CD4-positive, alpha-beta T cell treated with Interleukin-10 for 1 hour (primary cell): Measurements from ENCODE around the gene LKAAEAR1.

Experiments used
- DNase-seq: peaks from one replicate; pipeline ENCODE4 v3.0.0-alpha.2; 2020

Gene LKAAEAR1

GRCh38 chr20:64077541-64077875 lies 6.7 kb downstream of the LKAAEAR1 start:
- DNase-seq, result no peak

GRCh38 chr20:64077094-64077493 lies 7.1 kb downstream of the LKAAEAR1 start:
- peak; percentile 39 for DNase-seq

GRCh38 chr20:64076061-64076997 lies 7.9 kb downstream of the LKAAEAR1 start:
- no peak for DNase-seq

- no peak for DNase-seq
These were observed 8.6 kb downstream of the LKAAEAR1 start for GRCh38 chr20:64075556-64075955.

GRCh38 chr20:64074963-64075362 lies 9.2 kb downstream of the LKAAEAR1 start:
- no peak for DNase-seq

GRCh38 chr20:64074184-64074789 lies 9.9 kb downstream of the LKAAEAR1 start:
- DNase-seq, result no peak

GRCh38 chr20:64073476-64074183 lies 10.6 kb downstream of the LKAAEAR1 start:
- DNase-seq, result no peak

- DNase-seq, result no peak
These were observed 11.6 kb downstream of the LKAAEAR1 start for GRCh38 chr20:64072498-64073063.

GRCh38 chr20:64071341-64072332 lies 12.6 kb downstream of the LKAAEAR1 start:
- DNase-seq, result no peak

- DNase-seq, result no peak
These were observed 13.8 kb downstream of the LKAAEAR1 start for GRCh38 chr20:64070244-64070993.

- DNase-seq, result no peak
These were observed 14.5 kb downstream of the LKAAEAR1 start for GRCh38 chr20:64069614-64070243.

- no peak for DNase-seq
These were observed 15.0 kb downstream of the LKAAEAR1 start for GRCh38 chr20:64069209-64069613.

- no peak for DNase-seq
These were observed 15.6 kb downstream of the LKAAEAR1 start for GRCh38 chr20:64068386-64069208.

- no peak for DNase-seq
These were observed 16.4 kb downstream of the LKAAEAR1 start for GRCh38 chr20:64067733-64068307.

- no peak for DNase-seq
These were observed 17.1 kb downstream of the LKAAEAR1 start for GRCh38 chr20:64067005-64067632.

GRCh38 chr20:64065974-64066343 lies 18.2 kb downstream of the LKAAEAR1 start:
- DNase-seq, result peak; percentile 74

- no peak for DNase-seq
These were observed 18.9 kb downstream of the LKAAEAR1 start for GRCh38 chr20:64065062-64065973.

- DNase-seq, result no peak
These were observed 20.0 kb downstream of the LKAAEAR1 start for GRCh38 chr20:64064145-64064698.
